Endodermal cell (in vitro differentiated cells): ENCODE data around the gene FRMD3. TPM values are rescaled to one million over a fixed set of nuclear protein-coding genes. Genes with fewer than 3 reads are reported as not detected.

Experiments
- DNase-seq: peaks from one replicate; pipeline ENCODE4 v3.0.0-alpha.2; 2017
- H3K27ac ChIP-seq: 2 replicates; pipeline ENCODE4 v1.5.1; 2013; ENCODE audit warnings: mild to moderate bottlenecking, low read depth, low read length, moderate library complexity
- H3K27me3 ChIP-seq: 2 replicates; pipeline ENCODE4 v1.6.1; 2013; ENCODE audit warnings: mild to moderate bottlenecking, low read length, moderate library complexity; ENCODE audit not compliant: insufficient read depth, control insufficient read depth, poor library complexity, severe bottlenecking
- H3K36me3 ChIP-seq: 2 replicates; pipeline ENCODE4 v1.7.0; 2013; ENCODE audit warnings: mild to moderate bottlenecking, low read length, moderate library complexity; ENCODE audit not compliant: control insufficient read depth, insufficient read depth
- H3K4me1 ChIP-seq: one replicate; pipeline ENCODE4 v1.7.0; 2013; ENCODE audit warnings: low read length; ENCODE audit not compliant: control insufficient read depth, insufficient read depth
- H3K4me3 ChIP-seq: 2 replicates; pipeline ENCODE4 v1.5.1; 2013; ENCODE audit warnings: mild to moderate bottlenecking, low read length, moderate library complexity
- H3K9ac ChIP-seq: 2 replicates; pipeline ENCODE4 v1.6.1; 2013; ENCODE audit warnings: mild to moderate bottlenecking, low read length, moderate library complexity; ENCODE audit not compliant: poor library complexity, severe bottlenecking; ENCODE audit errors: extremely low read depth
- H3K9me3 ChIP-seq: 2 replicates; pipeline ENCODE4 v1.6.1; 2013; ENCODE audit warnings: mild to moderate bottlenecking, low read length, moderate library complexity; ENCODE audit not compliant: control insufficient read depth
- H3K27ac Mint-ChIP-seq: 2 replicates; pipeline ENCODE4 v1.8.0; 2020; ENCODE audit warnings: mixed read lengths
- H3K27me3 Mint-ChIP-seq: 2 replicates; pipeline ENCODE4 v1.8.0; 2021; ENCODE audit warnings: mild to moderate bottlenecking, mixed read lengths; ENCODE audit not compliant: insufficient read depth
- H3K36me3 Mint-ChIP-seq: 2 replicates; pipeline ENCODE4 v1.8.0; 2020; ENCODE audit warnings: low read depth, mixed read lengths
- H3K4me1 Mint-ChIP-seq: 2 replicates; pipeline ENCODE4 v1.8.0; 2020; ENCODE audit warnings: mixed read lengths
- H3K4me3 Mint-ChIP-seq: 2 replicates; pipeline ENCODE4 v1.8.0; 2020; ENCODE audit warnings: mild to moderate bottlenecking, moderate library complexity, mixed read lengths
- H3K9me3 Mint-ChIP-seq: 2 replicates; pipeline ENCODE4 v1.8.0; 2020; ENCODE audit warnings: mild to moderate bottlenecking, mixed read lengths
- WGBS, 2 experiments: methylation state at CpG; one replicate each; pipeline versions ENCODE4 v1.1.5 to v1.1.7; 2013; ENCODE audit warnings: missing lambda C conversion rate in 2 of 2, mixed read lengths in 1 of 2; ENCODE audit not compliant: insufficient coverage in 1 of 2, insufficient read length in 1 of 2; 5-methylcytosine and 5-hydroxymethylcytosine counted together
- total RNA-seq, 2 donors: library from RNA; stranded (reverse); fragmentation: NEBNext Ultra II Directional in 1 of 2; extraction: Animal tissue kit (Norgen Biotek cat#: 25700) in 1 of 2; gene quantifications; 2 replicates in 1 of 2; 3 replicates in 1 of 2; pipeline ENCODE4 v1.2.1, GENCODE V29; 2021
- TF ChIP-seq, protein P1 (sequence below): fragments of 200-600 bp; sonication (generic); conservative IDR thresholded peaks from 2 replicates; pipeline ENCODE4 v1.5.0; 2021; ENCODE audit warnings: antibody characterized with exemption, mild to moderate bottlenecking

Gene FRMD3
- total RNA-seq, 2 donors from 2014 or later, result 0.13 to 0.35 TPM

DNA sequence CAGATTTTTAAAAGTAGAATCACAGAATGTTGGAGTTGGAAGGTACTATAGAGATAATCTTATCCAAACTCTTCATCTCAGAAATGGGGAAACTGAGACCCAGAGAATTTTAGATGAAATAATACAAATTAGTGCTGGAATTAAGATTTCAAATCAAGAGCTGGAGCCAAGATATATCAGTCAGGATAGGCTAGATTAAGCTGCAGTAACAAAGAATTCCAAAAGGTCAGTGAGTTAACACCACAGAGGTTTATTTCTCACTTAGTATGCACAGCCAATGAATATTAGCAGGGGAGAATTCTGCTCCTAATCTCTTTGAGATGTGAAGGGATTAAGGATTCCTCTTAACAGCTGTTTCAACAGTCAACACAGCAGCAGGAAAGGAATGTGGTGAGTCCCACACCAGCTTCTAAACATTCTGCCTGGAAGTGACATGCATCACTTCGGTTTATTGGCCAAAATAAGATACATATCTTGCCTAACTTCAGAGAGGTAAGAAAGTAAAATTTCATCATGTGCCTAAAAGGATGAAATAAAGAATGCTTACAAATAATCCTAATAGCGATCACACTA, 136.8 kb downstream of the FRMD3 start:
- Histone ChIP-seq H3K4me3 (peak overlapping the region; percentile 56), H3K9ac (no peak overlapping the region), H3K4me1 (no peaks in the 10 kb centered on the region), H3K27me3 (no peaks in the 10 kb centered on the region), H3K36me3 (no peaks in the 10 kb centered on the region), H3K9me3 (peaks cover 21% of the 10 kb centered on the region), H3K27ac (no peak overlapping the region)
- Mint-ChIP-seq H3K4me3 (no peak overlapping the region), H3K9me3 (peaks cover 11% of the 10 kb centered on the region), H3K36me3 (no peaks in the 10 kb centered on the region), H3K27me3 (peaks cover 7% of the 10 kb centered on the region), H3K27ac (no peak overlapping the region), H3K4me1 (no peaks in the 10 kb centered on the region)
- TF ChIP-seq, protein P1, sequence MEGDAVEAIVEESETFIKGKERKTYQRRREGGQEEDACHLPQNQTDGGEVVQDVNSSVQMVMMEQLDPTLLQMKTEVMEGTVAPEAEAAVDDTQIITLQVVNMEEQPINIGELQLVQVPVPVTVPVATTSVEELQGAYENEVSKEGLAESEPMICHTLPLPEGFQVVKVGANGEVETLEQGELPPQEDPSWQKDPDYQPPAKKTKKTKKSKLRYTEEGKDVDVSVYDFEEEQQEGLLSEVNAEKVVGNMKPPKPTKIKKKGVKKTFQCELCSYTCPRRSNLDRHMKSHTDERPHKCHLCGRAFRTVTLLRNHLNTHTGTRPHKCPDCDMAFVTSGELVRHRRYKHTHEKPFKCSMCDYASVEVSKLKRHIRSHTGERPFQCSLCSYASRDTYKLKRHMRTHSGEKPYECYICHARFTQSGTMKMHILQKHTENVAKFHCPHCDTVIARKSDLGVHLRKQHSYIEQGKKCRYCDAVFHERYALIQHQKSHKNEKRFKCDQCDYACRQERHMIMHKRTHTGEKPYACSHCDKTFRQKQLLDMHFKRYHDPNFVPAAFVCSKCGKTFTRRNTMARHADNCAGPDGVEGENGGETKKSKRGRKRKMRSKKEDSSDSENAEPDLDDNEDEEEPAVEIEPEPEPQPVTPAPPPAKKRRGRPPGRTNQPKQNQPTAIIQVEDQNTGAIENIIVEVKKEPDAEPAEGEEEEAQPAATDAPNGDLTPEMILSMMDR, result no peak
- no peak for DNase-seq
- WGBS, 2 experiments, result 90 to 98% methylated on average over 2 of the region's 2 CpGs

DNA sequence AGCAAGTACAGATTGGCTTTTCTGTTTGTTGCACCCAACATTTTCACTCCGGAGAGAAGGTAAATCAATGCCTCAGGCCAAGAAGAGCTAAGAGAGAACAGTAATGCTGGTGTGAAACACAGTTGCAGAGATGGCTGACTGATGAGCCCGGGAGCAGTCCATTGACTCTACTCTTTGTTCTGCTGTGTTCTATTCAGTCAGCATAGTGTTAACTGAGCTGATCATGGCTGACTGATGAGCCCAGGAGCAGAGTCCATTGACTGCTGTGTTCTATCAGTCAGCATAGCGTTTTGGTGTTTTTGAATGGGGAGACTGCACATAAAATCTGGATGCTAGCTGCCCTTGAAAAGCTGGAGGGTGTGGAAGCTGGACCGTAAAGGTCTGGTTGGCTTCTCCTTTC, 141.4 kb downstream of the FRMD3 start:
- H3K4me1 ChIP-seq, result no peaks in the 10 kb centered on the region
- Mint-ChIP-seq H3K27ac (no peak overlapping the region), H3K27me3 (peaks cover 7% of the 10 kb centered on the region), H3K4me3 (no peak overlapping the region), H3K4me1 (no peaks in the 10 kb centered on the region), H3K9me3 (peaks cover 11% of the 10 kb centered on the region), H3K36me3 (no peaks in the 10 kb centered on the region)
- H3K9me3 ChIP-seq, result peaks cover 14% of the 10 kb centered on the region
- no peaks in the 10 kb centered on the region for H3K27me3 ChIP-seq
- no peak overlapping the region for H3K27ac ChIP-seq
- TF ChIP-seq, protein P1, result no peak
- no peak for DNase-seq
- H3K36me3 ChIP-seq, result no peaks in the 10 kb centered on the region
- WGBS, 2 experiments, result 93 to 96% methylated on average over 4 of the region's 4 CpGs
- no peak overlapping the region for H3K9ac ChIP-seq
- H3K4me3 ChIP-seq, result no peak overlapping the region

DNA sequence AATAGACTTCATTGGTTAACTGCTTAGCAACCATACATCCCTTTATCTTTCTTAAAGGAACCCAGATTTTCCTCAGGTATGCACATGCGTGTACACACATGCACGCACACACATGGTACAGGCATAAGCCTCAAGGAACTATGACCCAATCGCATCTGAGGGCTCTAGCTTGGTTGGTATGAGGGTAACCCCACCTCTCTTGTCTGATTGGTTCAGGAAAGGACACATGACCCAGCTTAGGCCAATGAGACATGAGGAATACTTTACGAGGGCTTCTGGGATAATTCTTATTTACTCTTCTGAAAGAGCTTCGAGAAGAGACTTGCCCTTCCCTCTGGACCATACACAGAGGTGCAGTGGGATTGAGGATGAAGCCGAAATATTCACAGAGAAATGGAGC, 141.9 kb downstream of the FRMD3 start:
- Histone ChIP-seq H3K9ac (no peak overlapping the region), H3K9me3 (peaks cover 12% of the 10 kb centered on the region), H3K4me3 (no peak overlapping the region), H3K27ac (no peak overlapping the region), H3K27me3 (no peaks in the 10 kb centered on the region), H3K36me3 (no peaks in the 10 kb centered on the region), H3K4me1 (no peaks in the 10 kb centered on the region)
- WGBS, 2 experiments, result 91 to 100% methylated on average over 3 to 6 of the region's 6 CpGs
- H3K27me3 Mint-ChIP-seq, result peaks cover 7% of the 10 kb centered on the region
- TF ChIP-seq, protein P1, result no peak
- DNase-seq, result no peak
- H3K27ac Mint-ChIP-seq, result no peak overlapping the region
- H3K4me1 Mint-ChIP-seq, result no peaks in the 10 kb centered on the region
- H3K9me3 Mint-ChIP-seq, result peaks cover 8% of the 10 kb centered on the region
- no peak overlapping the region for H3K4me3 Mint-ChIP-seq
- no peaks in the 10 kb centered on the region for H3K36me3 Mint-ChIP-seq
